HG03039 (cell line): ENCODE data around the gene MAGI1.

Experiments
- ATAC-seq: cut with Tn5 transposase; IDR thresholded peaks from one replicate; pipeline ENCODE4 v1.9.1; 2021; ENCODE audit warnings: mild to moderate bottlenecking, moderate library complexity; ENCODE audit not compliant: unreplicated experiment

Gene MAGI1

DNA sequence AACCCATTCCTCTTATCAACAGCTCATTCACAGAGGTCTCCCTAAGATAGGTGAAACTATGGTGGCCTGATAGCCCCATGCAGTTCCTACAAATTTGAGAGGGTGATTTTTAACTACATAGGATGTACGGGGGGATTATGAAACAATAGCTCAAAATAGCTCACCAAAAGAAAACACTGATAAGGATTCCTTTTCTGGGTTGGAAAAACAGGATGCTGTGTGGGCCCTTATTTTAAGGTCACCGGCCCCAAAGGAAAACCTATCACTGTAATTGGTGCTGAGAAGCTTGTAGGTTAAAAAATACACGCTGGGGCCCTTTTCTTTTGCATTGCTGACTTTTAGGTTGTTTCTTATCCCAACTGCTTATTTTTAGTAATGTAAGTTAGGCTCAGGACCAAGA is 627.4 kb downstream of the MAGI1 start:
- no peak for ATAC-seq

DNA sequence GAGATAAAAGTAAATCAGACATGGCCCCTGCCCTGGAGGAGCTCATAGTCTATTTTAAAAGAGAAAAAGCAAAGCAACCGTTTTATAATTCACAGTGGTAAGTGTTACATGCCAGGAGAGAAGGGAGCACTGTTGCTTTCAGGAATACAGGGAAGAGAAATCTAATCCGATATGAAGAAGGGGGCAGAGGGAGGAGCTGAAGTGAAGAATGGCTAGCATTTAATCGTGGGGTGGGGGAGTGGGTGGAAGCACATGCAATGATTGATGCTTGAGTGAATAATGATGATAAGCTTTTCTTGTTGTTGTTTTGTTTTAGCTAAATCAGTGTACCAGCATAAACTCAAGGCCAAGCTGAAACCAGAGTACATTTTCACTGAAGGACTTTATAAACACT is 629.5 kb downstream of the MAGI1 start:
- no peak for ATAC-seq

DNA sequence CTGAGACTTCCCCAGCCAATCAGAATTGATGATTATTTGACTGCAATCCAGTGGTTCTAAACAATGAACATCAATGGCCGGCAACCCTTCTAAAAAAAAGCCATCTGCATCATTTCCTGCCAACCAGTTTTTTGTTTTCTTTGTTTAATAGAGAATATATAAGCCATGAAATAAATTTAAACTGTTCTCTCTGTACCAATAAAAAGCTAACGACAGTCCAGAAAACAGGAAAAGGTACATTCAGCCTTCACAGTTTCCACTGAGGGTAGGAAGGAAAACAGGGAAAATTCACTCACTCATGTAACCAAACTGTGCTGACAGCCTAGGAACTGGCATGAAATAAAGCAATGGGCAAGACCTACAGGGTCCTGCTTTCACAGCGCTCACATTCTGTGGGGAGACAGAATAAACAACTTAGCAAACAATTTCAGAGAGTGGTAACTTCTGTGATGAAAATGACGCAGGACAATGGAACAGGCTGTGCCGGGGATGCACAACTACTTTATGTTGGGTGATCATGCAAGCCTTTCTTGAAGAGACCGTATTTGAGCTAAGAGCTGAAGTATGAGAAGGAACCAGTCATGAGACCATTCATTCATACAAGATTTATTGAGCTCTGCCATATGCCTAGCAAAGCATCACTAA is 630.1 kb downstream of the MAGI1 start:
- no peak for ATAC-seq

DNA sequence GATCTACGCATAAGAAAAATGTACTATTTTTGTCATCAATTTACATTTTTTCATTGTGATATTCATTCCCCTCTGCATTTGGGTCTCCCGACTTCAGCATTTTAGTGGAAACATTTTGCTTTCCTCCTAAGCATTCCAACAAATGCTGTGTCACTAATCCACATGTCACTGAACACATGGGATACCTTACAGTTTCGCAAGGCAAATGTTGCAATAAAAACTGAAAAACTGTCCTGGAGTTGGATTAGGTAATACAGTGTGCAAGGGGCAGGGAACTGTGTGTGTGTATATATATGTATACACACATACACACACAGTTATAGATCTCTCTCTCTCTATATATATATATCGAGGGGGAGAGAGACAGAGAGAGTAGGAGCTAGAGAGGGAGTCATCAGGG is 632.2 kb downstream of the MAGI1 start:
- ATAC-seq, result no peak

DNA sequence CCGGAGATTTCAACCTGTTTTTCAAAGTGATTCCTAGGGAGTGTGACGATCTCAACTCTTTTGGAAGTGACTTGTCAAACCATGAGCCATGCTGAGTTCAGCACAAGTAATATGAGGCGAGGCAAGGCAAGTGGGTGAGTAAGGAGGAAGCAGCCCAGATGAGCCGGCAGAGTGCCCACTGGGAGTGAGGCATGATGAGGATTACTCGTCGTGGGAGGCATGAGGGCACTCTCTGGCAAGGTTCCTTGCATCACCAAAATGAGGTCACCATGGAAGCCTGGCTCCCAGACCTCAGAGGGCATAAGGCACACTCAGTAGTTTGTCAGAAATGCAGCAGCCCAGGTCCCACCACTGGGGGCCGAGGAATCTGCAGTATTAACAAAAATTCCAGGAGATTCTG is 636.1 kb downstream of the MAGI1 start:
- no peak for ATAC-seq

DNA sequence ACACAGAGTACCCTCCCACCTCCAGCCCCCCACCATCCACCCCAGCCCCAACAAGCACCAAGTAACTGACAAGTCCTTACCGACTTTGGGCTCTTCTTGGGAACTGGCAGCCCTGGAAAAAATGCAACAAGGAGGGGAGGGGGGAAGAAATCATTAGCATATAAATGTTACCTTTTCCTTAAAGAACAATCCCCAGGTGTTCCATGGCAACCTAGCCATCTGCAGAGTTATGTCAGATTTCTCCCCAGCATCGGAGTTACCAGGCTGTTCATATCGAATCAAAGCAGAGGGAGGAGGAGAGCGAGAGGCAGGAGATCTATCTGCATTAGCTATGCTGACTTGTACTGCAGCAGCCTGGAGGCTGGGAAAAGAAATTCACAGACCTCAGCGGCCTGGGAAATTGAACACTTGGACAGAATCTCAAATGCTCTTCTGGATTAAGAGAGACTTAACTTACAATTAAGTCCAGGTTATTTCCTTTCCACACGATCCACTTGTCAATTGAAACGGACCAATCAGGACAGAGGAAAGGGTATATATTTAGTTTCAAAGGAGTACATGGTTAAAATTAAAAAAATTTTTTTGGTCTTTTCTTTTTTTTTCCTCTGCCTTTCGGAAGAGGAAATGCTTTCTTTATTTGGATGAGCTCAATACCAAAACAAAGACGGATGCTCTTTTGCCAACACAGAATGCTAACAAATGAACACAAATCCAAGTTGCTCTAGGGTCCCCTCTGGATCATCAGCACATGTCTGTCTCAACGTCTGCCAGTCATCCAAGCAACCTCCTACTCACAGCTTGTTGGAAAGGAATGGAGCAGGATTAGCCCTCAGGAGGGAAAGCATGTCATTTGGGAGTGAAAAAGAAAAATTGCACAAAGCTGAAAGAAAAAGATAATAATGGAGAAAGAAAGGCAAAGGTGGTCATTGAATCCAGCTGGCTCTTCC is 637.1 kb downstream of the MAGI1 start:
- no peak for ATAC-seq

DNA sequence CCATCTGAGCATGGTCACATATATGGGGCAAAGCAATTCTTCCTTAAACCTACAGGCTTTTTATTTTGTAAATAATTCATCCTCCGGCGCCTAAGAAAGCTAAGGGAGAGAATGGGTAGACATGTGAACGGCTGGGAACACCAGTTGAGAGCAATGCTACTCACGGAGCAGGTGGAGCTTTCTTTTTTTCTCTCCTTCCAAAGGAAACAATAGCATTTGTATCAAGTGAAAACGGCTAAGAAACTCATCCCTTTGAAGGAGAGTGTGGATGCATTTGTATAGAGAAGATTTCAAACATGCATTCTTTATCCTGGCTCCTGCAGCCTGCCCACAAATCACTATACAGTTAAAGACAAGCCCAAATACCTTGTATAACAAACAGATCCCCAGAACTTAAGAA is 637.8 kb downstream of the MAGI1 start:
- ATAC-seq, result no peak

DNA sequence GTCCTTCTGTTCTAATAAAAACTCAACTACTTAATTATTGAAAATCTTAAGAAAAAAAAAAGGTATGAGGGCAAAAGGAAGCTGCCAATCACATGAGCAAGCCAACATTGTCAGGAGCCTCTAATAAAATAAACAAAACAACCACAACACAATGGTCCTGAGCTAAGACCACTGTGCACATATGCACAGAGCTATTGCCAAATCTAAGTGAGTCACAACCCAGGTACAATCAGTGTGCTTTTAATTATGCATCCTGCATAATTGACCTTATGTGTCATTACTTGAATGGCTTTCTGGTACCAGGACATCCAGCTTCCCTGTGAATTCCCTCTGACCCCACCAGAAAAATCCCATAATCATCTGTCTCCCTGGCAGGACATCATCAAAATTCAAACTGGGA is 639.8 kb downstream of the MAGI1 start:
- no peak for ATAC-seq

DNA sequence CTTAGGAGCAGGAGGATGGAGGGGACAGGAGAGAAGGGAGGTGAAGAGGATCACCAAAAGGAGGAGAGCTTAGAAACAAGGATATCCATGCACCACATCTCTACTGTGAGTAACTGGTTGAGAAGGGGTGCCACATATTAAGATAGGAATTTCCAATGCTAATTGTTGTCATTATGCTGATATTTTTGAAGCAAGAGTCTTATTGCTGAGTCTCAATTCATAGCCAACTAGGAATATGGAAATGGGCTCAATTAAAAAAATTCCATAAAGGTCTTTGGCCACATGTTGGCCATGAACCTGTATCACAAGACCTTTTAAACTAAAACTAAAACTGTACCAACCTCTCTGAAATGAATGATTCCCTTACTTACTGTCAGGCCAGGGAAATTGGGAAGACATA is 642.6 kb downstream of the MAGI1 start:
- no peak for ATAC-seq

DNA sequence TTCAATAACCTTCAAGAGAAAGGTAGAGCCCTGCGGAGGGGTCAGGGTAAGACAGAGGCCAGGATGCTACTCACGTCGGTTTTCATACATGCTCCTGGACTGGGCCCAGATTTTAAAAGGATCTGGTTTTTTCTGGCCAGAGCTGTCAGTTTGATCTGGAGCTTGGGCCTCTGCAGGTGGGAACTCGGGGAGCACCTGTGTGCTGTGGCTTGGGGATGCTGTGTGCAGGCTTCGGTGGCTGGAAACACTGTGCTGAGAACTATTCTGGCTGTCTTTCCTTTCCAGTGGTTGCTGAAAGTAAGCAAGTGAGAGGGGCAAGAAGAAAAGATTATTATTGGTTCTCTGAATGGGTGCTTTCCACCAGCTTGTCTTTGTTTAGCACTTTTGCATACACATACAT is 647.6 kb downstream of the MAGI1 start:
- ATAC-seq, result no peak

DNA sequence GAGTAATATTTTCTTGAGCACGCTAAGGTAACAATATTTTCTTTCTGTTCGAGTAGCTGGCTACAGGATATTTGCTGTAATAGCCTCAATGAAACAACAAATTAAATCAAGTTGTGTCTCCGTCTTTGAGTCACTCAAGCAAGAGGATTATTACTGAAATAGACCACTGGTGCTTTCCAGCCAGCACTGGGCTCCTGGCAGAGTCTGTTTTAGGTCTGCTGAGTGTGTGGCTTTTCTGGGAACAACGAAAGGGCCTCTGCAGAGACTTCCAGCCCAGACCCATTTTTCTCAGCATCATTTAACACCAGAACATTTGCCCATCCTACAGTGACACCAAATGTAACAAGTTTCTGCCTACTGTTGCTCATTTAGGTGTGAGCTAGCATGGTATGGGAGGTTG is 652.9 kb downstream of the MAGI1 start:
- ATAC-seq, result no peak

DNA sequence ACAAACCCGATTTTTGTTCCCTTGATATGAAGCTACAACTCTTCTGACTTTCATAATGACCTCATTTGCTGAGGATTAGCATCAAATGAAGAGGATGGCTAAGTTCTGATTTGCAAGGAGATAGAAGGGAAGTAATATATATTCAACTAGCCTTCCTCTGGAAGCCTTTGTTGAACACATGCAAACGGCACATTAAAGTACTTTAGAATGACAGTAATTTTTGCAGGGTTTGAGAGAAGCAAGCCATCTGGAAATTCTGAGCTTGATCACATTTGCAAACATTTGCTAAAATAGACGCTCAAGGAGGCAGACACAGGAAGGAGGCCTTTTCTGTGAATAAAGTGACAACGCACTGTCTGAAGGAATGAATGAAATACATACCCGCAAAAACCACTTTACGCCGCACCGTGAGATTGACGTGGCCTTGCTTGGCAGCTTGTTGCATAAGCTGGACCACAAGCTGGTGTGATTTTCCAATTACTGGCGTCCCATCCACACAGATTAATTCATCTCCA is 657.2 kb downstream of the MAGI1 start:
- no peak for ATAC-seq

DNA sequence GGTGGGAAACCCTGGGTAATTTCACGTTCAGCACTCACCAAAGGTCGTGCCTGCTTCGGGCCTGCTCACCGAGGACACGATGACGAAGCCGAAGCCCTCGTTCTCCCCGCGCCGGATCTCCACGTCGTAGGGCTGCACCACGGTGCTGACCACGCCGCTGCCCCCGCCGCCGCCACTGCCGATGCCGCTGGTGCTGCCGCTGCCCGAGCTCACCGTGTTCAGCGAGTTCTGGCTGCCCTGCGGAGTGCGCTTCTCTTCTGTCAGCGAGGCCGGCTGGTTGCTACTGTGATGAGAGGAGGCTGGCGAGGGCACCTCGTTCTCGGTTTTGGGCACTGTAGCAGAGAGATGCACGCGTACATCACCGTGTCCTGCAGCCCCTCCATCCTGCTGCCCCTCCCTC is 659.5 kb downstream of the MAGI1 start:
- ATAC-seq, result no peak

DNA sequence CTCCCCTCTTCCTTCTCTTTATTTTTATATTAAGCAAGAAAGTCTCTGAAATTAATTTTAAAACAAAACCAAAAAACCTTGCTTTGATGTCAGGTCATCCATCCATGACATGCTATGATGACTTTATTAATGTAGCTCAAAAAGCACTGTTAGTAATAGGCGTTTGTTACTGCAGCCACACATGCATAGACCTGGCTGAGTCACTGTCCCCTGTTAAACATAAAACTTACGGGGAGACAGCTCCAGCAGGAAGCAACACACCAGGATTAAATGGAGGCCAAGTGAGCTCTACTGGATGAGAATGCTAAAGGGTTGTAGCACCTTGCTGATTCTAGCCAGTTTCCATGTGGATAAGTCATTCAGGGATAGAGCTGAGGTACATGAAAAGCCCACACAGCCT is 661.1 kb downstream of the MAGI1 start:
- no peak for ATAC-seq

DNA sequence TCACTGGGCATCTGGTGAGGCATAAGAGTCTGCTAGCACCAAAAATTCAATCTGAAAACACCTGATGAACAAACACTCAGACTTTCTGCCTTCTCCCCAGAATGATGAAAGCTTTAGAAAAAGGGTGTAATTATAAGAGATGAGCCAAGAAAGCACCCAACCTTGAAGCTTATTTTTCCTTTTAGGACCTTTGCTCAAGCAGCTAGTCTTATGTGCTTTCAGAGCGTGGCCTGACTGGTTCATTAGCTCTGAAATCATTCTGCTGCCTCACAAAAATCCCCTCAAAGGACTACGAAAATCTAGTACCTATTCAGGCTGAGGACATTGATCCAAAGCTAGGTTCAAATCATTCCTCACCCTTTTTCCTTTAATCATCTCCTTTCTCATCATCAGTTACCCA is 662.3 kb downstream of the MAGI1 start:
- no peak for ATAC-seq

DNA sequence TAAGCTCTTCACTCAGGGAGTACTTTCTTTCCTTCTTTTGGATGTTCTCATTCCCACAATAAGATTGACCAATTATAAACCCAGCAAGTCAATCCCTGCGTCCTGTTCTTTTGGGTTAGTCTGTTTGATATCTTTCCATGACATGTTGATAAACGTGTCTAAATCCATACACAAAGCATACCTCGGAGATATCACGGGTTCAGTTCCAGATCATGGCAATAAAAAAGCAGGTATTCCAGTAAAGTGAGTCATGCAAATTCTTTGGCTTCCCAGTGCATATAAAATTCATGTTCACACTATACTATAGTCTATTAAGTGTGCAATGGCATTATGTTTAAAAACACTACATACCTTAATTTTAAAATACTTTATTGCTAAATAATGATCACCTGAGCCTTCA is 667.7 kb downstream of the MAGI1 start:
- ATAC-seq, result no peak

DNA sequence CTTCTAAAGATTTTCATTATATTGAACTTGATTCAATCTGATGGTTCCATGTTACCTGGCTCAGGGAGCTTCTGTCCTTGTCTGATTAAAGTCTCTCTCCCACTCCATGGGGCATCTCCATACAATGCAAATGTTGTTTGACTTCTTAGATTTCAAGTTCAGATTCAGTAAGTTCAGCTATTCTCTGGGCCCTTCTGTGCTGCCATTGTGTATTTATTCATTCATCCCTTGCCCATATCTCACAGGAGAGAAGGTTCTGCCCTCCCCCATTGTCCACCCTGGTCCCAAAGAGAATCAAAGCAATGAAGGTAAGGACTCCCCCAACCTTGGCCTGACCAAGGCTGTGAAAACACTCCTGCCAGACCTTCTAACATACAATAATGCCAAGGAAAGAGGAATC is 669.9 kb downstream of the MAGI1 start:
- no peak for ATAC-seq

DNA sequence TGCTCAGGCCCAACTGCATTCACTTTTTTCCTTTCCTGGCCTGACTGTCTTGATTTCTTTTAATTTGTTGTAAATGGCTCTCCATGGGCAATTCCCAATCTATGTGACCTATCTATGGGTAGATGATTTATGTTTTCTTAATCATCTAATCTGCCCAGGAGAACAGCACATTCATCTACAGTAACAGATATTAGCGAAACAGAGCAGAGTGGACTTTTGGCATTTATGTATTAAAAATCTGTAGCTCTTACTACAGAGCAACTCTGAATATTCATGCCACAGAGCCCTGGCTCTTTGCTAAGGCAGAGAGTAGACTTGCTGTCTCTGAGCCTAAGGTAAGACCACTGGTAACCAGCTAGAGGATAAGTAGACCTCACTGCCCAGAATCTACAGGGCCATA is 676.0 kb downstream of the MAGI1 start:
- no peak for ATAC-seq

DNA sequence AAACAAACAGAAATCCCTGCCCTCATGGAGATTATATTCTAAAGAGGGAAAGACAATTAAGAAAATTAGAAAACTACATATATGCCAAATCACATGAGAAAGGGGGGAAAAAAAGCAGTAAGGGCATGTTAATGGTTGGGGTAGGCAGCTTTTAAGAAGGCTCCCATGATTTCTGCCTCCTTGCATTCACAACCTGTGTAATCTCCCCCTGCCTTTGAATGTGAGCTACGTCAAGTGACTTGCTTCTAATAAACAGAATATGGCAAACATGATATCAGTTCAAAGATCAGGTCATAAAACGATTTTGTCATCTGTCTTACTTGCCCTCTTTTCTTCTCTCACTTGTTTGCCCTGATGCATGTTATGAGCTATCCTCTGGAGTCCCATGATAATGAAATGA is 677.3 kb downstream of the MAGI1 start:
- no peak for ATAC-seq

DNA sequence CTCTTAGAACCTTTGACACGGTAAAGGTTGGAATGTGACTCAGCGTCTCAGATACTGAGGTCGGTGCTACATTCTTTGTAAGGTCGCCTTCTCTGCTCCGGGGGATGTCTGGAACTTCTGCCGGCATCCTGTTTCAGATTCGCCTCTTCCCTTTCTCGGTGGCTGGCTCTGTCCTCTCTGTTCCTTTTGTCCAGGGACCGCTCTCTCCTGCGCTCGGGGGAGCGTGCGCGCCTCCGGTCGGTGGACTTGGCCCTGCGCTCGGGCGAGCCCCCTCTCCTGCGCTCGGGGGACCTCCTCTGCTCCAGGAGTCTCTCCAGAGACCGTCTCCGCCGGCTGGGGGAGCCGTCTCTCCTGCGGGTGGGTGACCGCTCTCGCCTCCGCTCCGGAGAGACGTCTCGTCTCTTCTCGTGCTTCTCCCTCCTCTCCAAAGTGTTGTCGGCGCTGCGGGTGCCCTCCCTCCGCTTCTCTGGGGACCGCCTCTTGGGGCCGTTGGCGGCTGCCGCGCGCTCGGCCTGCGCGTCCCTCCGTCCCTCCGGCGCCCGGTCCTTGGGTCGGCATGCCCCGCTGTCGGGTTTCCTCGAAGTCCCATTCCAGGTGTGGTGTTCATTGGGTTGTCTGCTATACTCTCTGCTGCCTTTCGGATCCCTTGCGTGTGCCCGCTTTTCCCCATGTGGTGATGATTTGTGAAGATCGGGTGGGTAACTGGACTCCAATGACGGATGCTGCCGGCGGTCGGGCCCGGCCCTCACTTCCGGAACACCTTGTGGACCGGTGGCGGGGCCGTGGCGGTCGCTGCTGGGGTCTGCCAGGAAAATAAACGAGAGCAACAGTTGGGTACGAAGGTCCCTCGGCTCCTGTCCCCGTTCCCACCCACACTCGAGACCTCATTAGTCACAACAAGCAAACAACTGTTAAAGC is 682.1 kb downstream of the MAGI1 start:
- ATAC-seq, result no peak

DNA sequence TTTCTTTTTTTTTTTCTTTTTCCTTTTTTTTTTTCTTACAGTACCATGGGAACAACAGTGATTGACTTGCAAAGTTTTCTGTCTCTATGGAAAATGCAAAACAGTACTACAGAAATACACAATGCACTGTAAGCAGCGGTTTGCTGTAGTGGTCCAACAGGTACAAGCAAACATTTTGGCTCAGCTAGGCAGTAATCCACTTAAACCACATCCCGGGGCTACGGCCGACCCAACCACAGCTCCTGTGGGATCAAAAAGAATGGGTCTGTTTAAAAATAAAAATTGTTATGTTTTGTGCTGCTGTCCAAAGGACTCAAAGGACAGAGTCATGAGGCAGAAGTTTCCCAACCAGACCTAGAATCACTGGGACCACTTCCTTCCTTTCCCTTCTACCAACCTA is 683.8 kb downstream of the MAGI1 start:
- ATAC-seq, result no peak
